Stimulated activated CD8-positive, alpha-beta memory T cell treated with anti-CD3 and anti-CD28 coated beads, Interleukin-7, amount 100 ng/mL, for 48 hours (primary cell): ENCODE results near the gene RNF220.
A peak's percentile ranks its signal among the peaks of the same experiment; 100 is the strongest.

Experiments used
- DNase-seq, 2 donors: peaks; one replicate each; pipeline ENCODE4 v3.0.0-alpha.2; 2020; ENCODE audit warnings: low read depth in 1 of 2; ENCODE audit errors: extremely low read depth in 1 of 2

Gene RNF220

GRCh38 chr1:44631333-44631646 is 226.2 kb downstream of the RNF220 start:
- no peak for DNase-seq

GRCh38 chr1:44631647-44632539 is 226.8 kb downstream of the RNF220 start:
- DNase-seq = peak; percentile 75 to 85

DNA sequence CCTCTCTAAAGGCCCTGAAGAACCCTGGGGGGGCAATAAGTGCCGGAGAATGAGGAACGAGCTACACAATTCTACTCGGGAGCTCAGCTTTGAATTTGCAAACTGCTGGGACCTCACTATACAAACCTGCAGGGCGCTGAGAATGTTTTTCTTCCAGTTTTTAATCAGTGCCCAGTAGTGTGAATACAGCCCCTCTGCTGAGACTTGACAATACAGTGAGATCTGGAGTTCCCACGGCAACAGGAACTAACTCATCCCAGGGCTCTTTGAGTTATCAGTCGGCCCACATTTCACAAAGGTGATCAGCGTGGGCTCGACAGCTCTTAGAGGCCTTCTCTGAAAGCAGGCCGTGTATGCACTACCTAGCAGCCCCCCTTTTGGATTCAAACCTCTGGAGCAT is 227.5 kb downstream of the RNF220 start:
- no peak for DNase-seq

- no peak for DNase-seq
Measured at GRCh38 chr1:44634606-44635189, 229.6 kb downstream of the RNF220 start.

DNA sequence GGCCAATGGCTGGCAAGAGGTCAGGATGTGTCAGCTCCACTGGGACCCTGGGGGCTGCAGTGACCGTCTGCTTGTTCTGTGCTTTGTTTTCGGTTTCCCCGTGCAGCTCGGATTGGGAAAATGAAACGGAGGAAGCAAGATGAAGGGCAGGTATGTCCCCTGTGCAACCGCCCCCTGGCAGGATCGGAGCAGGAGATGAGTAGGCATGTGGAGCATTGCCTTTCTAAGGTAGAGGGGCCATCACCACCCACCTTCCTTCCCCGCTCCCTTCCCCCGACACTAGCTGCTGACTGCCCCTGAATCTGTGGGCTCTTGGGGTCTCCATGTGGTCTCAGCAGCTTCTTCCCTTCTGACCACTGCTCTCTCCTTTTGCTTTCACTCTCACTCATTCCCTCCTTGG is 230.4 kb downstream of the RNF220 start:
- no peak for DNase-seq

- DNase-seq = no peak
Measured at GRCh38 chr1:44636083-44636687, 231.1 kb downstream of the RNF220 start.

GRCh38 chr1:44636688-44637598 is 231.9 kb downstream of the RNF220 start:
- no peak for DNase-seq

GRCh38 chr1:44637702-44638411 is 232.8 kb downstream of the RNF220 start:
- DNase-seq = no peak

DNA sequence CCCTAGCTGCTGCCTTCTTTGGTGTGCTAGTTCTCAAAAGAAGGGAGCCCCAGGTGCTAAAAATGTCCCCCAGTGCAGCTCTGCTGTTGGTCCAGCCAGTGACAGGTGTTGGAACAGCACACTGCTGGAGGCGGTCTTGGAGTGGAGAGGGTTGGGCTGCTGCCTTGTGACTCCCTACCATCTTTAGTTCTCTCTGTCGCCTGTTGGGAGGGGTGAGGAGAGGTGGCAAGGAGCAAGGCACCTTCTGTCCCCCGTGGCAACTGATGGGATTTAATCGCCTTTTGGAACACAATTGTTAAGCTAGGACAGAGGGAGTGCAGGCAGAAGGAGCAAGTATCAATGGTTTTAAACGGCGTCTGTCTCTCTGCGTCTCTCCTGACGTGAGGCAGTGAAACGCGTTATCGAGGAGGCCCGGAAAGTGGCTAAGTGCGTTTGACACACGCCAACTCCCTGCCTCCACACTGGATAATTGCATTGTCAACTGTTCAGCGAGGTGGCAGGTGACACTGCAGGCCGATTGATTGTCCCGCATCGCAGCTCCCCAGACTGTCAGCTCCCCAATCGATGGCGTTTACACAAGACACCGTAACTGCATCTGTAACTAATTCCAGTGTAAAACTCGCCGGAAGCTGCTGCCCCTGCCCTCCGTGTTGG is 235.3 kb downstream of the RNF220 start:
- DNase-seq = no peak

DNA sequence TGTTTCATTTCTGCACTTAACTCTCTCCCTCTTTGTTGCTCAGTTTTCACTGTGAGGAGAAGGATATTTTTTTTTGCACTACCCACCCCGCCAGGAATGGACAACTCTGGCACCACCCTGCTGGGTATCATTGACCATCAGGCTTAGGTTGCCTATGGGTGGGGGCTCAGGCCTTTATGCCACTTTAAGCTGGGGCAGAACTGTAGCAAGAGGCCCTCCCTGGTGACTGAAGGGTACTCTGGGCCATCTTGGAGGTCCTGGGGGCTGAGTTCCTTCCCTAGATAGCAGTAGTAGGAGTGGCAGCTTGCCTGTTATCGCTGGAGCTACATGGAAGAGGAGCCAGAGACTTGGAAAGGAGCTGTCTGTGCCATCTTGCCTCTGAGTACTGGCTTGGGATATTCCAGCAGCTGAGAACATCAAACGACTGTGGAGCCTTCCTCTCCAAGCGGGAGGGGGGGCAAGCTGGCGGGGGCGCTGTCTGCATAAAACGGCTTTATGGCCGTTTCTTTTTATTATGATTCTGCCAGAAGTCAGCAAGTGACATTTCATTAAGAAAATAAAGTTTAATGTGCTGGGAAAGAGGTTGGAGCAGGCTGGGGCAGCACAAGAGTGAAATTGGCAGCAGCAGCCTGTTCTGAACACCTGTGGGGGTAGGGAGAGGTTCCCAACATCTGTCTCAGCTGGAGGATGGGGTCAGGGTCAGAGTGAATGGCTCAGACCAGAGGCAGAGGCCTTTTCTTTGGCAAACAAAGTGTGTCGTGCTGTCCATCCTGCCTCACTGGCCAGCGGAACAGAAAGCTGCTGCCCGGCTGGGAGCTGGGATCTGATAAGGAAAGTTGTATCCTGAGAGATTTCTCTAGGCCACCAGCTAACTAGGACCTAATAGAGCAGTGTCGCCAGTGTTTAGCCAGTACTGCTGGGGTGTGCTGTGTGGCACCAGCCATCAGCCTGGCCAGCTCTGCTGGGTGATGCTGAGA is 236.4 kb downstream of the RNF220 start:
- no peak for DNase-seq

GRCh38 chr1:44642255-44642654 is 237.2 kb downstream of the RNF220 start:
- no peak for DNase-seq

- no peak for DNase-seq
Measured at GRCh38 chr1:44642925-44643324, 237.9 kb downstream of the RNF220 start.

DNA sequence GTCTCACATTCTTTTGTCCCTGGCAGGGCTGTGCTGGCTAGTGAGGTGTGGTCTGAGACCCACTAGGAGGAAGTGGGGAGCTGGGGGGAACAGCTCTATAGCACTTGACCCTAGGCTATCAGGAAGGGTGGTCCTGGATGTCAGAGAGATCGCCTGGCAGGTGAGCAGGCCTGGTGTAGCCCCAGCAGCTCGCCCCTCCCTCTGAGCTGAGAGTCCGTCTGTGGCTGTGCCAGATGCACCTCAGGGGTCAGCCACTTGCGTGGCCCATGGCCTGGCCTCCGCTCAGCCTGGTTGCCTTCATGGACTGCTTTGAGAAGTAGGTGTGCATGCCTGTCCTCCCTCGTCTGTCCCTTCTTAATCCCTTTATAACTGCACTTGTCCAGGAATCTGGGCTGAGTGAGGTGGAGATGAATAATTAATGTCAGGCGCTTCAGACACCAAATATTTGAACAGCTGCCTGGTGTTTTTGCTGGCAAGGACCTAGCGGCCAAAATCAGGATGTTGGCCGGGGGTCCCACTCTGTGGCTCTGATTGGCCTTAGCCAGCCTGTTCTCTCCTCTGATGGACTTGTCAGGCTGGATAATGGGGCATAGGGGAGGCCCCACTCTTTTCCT is 238.8 kb downstream of the RNF220 start:
- no peak for DNase-seq

DNA sequence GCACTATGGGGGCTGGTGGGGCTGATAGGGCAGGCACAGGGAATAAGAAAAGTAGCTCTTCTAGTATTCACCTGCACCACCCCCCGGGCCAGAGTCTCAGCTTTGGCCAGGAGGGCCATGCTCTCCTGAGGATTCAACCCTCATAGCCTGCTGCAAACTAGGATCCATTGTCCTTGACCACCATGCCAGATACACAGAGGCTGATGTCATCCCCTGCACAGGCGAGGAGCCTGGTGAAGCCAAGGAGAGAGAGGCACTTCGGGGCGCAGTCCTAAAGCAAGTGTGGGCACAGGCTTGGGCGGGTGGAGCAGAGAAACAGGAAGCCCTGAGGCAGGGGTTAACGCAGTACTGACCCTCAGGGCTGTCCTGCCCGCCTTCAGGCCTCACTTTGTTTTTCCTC is 239.8 kb downstream of the RNF220 start:
- no peak for DNase-seq

DNA sequence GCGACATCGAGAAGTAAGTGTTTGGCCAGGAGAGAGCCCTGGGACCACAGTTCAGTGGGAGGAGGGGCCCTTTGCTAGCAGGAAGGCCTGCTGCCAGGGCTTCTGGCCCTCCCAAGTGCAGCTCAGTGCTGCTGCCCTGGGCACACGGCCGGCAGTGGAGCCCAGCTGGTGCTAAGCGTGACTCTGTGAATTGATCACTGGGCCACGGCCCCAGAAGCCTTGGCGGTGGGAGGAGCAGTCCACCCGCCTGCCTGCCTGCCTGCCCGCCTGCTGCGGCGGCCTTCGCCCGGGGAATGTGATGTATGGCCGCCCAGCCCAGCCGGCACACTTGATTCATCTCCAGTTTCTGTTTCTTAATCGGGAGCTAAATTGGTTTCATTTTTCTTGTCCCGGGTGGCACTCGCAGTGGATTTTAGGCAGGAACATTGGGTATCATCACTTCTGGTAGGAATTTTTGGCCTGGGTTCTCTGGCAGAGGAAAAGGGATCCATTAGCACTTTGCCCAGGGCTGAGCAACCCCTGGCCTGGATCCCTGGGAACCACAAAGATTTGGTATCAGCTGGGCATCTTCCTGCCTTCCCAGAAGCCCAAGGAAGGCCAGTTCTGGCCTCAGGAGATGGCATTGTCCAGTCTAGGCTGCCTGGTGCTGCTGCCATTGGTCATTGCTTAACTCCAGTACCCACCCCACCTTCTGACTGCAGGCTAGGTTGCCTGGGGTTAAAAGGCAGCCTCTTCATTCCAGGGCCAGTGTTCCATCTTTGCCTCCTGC is 240.6 kb downstream of the RNF220 start:
- DNase-seq = no peak

DNA sequence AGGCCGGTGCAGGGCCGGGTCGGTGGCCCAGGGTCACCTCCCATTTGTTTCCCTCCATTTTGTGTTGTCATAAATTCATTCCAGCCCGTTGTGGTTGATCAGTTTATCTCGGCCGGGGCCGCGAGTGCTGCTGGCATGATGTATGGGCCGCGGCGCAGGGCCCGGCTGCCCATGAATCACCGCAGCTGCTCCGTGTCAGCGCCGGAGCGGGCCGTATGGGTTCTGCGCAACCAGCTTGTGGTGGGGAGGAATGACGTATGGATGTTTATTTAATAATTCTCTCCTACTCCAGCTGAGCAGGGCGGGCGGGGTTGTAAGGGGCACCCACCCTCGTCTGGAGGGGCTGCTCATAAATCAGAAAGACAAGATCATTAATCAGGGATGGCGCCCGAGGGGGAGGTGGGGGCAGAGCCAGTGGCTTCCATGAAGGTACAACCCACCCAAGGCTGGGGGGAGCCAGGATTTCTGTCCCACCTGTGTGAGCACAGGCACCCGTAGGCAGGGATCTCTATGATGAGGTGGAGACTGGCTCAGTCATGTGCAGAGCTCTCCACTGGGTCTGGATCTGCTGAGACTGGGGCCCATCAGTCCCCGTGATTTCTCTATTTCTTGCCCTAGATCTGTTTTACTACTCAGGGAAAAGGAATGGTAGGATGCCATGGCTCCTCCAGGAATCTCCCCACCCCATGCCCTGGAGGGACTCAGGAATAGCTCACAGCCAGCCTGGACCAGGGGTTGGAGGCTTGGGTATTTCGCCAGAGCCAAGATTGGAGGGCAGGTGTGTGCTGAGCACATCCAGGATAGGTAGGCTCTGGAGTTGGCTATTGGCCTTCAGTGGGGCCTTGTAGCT is 241.4 kb downstream of the RNF220 start:
- DNase-seq = no peak

DNA sequence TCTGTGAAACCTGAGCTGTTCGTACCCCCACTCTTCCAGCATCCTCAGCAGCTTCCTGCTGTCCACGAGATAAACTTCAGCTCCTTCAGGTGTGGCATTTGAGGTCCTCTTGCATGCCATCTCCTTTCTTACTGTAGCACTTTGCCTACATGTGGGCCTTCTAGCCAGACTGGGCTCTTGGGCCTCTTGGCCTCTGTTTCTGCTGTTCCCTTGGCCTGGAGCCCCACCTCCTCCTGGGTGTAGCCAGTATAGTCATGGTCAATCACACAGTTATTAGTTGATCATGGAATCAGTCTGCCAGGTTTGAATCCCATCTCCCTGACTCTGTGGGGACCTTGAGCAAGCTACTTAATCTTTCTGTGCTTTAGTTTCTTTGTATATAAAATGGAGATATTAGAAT is 242.8 kb downstream of the RNF220 start:
- no peak for DNase-seq
